ENCODE measurements around the gene HTR1E. TPM values are rescaled to one million over a fixed set of nuclear protein-coding genes. Genes with fewer than 3 reads are reported as not detected.

Gene HTR1E
- total RNA-seq, 4 donors from 2014 or later, result 0.33 to 2.6 (median 0.49) TPM; not detected in 1

GRCh38 chr6:86934365-86934764 is 3.0 kb upstream of the HTR1E start:
- Histone ChIP-seq H3K27ac (no peak overlapping the region), H3K36me3 (no peaks in the 10 kb centered on the region), H3K27me3 (no peaks in the 10 kb centered on the region), H3K9me3 (no peaks in the 10 kb centered on the region), H3K4me3 (replicated peaks in 1 of 3) (no peak overlapping the region), H3K4me1 (peaks cover 0 to 6% of the 10 kb centered on the region in 2 donors)
- no peak for DNase-seq
- no peak for TF ChIP-seq POLR2A (IDR thresholded peaks at IDR 0.05)
- no peak for TF ChIP-seq CTCF (IDR thresholded peaks at IDR 0.05)
- intact Hi-C loops (cut with DNase I), result no loop called here
- 85 to 90% methylated on average over 1 of the region's 1 CpG for WGBS, 2 donors

GRCh38 chr6:86936834-86937218 is 502 bp upstream of the HTR1E start:
- no peak for TF ChIP-seq POLR2A (IDR thresholded peaks at IDR 0.05)
- no peak for TF ChIP-seq CTCF (IDR thresholded peaks at IDR 0.05)
- peak overlapping the region in 1 of 3 donors; percentile 33 for H3K4me3 ChIP-seq (replicated peaks in 1 of 3)
- peak overlapping the region in 2 of 3 donors; percentile 50 to 64 for H3K27ac ChIP-seq
- peaks cover 0 to 6% of the 10 kb centered on the region in 2 donors for H3K4me1 ChIP-seq
- H3K9me3 ChIP-seq, result no peaks in the 10 kb centered on the region
- H3K27me3 ChIP-seq, result no peaks in the 10 kb centered on the region
- H3K36me3 ChIP-seq, result no peaks in the 10 kb centered on the region
- 3 to 9% methylated on average over 12 of the region's 12 CpGs for WGBS, 2 donors
- intact Hi-C loops (cut with DNase I), result no loop called here
- DNase-seq, result no peak

- intact Hi-C loops (cut with DNase I), result no loop called here
- H3K27me3 ChIP-seq, result no peaks in the 10 kb centered on the region
- no peak for DNase-seq
- H3K4me1 ChIP-seq, result peaks cover 0 to 6% of the 10 kb centered on the region in 2 donors
- TF ChIP-seq CTCF (IDR thresholded peaks at IDR 0.05), result no peak
- TF ChIP-seq POLR2A (IDR thresholded peaks at IDR 0.05), result no peak
- no peak overlapping the region for H3K27ac ChIP-seq
- no peaks in the 10 kb centered on the region for H3K9me3 ChIP-seq
- no peaks in the 10 kb centered on the region for H3K36me3 ChIP-seq
- 85 to 91% methylated on average over 4 of the region's 4 CpGs for WGBS, 2 donors
- H3K4me3 ChIP-seq (replicated peaks in 1 of 3), result no peak overlapping the region
These were observed 1.5 kb downstream of the HTR1E start for GRCh38 chr6:86938814-86939213.

- no peak for DNase-seq
- no peak overlapping the region for H3K4me3 ChIP-seq (replicated peaks in 1 of 3)
- TF ChIP-seq CTCF (IDR thresholded peaks at IDR 0.05), result no peak
- no peak for TF ChIP-seq POLR2A (IDR thresholded peaks at IDR 0.05)
- peaks cover 0 to 6% of the 10 kb centered on the region in 2 donors for H3K4me1 ChIP-seq
- no peaks in the 10 kb centered on the region for H3K27me3 ChIP-seq
- H3K36me3 ChIP-seq, result no peaks in the 10 kb centered on the region
- 81 to 92% methylated on average over 1 of the region's 1 CpG for WGBS, 2 donors
- H3K9me3 ChIP-seq, result no peaks in the 10 kb centered on the region
- intact Hi-C loops (cut with DNase I), result no loop called here
- no peak overlapping the region for H3K27ac ChIP-seq
These were observed 4.1 kb downstream of the HTR1E start for GRCh38 chr6:86941461-86941860.

GRCh38 chr6:86942769-86943516 is 5.6 kb downstream of the HTR1E start:
- Histone ChIP-seq H3K27ac (no peak overlapping the region), H3K4me3 (replicated peaks in 1 of 3) (no peak overlapping the region), H3K4me1 (peaks cover 0 to 2% of the 10 kb centered on the region in 2 donors), H3K27me3 (no peaks in the 10 kb centered on the region), H3K9me3 (no peaks in the 10 kb centered on the region), H3K36me3 (no peaks in the 10 kb centered on the region)
- DNase-seq, result no peak
- TF ChIP-seq CTCF (IDR thresholded peaks at IDR 0.05), result no peak
- WGBS, 2 donors, result 93% methylated on average over 6 of the region's 6 CpGs
- intact Hi-C loops (cut with DNase I), result no loop called here
